ENCODE data around the gene NAP1L5. TPM values are rescaled to one million over a fixed set of nuclear protein-coding genes. Genes with fewer than 3 reads are reported as not detected.

NAP1L5 gene
- 10 to 100 TPM; 13.8 to 17.8 (median 15.3) TPM for polyA plus RNA-seq (ENCODE audit: insufficient read length in 3 of 3)

DNA sequence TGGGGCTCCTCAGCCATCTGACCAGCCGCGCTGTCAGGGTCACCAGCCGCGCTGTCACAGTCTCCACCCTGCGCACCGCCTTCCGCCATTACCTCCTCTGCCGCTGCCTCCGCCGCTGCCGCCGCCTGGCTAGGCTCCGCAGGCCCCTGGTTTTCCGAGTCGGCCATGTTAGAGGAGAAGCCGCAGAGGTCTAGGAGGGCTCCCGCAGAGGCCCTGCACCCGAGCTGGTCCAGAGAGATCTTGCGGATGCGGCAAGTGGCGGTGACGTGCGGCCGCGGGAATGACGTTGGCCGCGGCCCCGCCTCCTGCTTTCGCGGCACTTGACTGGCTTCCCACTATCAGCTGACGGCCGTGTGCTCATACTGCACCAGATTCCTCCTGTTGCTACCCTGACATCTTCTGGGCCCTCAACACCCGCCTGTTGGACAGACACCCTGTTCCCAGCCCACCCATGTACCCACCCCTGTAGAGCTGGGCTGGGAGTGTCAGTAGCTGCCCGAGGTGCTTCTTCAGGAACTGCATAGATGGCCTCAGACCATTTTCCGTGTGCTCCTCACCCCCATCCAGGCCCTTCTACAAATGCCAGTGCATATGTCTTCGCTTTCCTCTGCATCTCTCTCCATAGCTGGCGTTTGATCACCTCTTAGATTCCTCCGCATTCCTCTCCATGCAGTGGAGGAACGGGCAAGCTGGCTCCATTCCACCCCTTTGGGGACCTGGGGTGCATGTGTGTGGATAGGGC lies at the start of gene NAP1L5:
NAP1L5 (minus strand) TSS at position 242 of the 742 bp plus-strand sequence; CDS start at position 167, 75 bp downstream.
- no peak for DNase-seq (ENCODE audit: low read depth in 3 of 3, low spot score in 2 of 3)

DNA sequence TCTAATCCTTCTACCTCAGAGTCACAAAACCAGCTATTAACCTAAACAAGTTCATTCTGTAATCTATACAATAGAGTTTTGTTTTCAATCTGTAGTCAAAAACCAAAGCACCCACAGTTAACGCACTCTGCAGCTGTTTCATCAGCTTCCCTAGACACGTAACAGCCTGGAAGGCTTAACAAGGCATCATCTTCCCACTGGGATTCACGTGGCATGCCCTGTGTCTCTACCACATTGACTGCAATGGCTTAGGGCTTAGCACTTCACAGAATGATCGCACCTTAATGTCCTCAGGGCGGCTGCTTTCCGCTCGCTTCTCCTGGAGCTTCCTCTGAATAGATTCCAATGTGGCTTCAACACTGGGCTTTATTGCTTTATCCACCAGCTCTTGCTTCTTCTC lies 49.7 kb upstream of the NAP1L5 start:
- DNase-seq (ENCODE audit: low read depth in 3 of 3, low spot score in 2 of 3): no peak

DNA sequence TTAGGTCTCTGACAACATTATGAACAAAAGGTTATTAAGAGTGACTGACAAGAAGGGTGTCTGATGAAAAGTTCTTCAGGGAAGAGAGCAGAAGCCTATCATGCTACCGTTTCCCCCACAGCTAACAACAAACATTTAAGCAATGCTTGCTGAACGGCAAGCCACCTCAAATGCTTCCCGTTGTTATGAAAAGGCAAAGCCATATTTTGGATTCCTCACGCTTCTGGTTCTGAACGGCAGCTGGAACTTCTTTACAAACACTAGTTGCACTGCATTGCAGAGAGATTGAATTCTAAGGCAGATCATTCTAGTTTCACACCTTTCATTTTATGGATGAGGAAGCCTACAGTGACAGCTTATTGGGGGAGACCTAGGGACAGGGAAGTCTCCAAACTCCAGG lies 48.6 kb upstream of the NAP1L5 start:
- no peak for DNase-seq (ENCODE audit: low read depth in 3 of 3, low spot score in 2 of 3)

DNA sequence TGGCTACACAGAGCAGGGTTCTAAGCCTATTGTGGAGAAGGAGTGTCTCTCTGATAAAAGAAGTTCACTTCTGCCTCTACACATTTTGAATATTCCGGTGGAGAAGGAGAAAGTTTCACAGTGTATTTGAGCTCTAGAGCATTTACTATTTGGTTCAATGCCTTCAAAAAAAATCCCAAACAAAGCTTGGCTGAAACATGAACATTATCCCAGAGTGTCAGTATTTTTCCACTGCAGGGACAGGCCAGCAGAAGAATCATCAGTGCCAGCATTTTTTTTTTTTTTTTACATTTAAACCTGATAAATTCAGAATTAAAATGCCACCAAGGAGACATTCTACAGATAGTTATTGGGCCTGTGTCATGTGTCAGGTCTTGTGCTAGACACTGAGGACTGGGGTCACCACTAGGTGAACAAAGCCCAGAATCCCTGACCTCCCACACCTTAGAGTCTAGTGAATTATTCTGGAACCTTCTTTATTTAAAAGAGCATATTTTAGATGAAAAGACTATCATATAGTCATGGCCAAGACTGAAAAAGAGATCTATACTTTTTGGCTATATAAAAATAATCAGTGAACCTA lies 48.0 kb upstream of the NAP1L5 start:
- DNase-seq (ENCODE audit: low read depth in 3 of 3, low spot score in 2 of 3): no peak

DNA sequence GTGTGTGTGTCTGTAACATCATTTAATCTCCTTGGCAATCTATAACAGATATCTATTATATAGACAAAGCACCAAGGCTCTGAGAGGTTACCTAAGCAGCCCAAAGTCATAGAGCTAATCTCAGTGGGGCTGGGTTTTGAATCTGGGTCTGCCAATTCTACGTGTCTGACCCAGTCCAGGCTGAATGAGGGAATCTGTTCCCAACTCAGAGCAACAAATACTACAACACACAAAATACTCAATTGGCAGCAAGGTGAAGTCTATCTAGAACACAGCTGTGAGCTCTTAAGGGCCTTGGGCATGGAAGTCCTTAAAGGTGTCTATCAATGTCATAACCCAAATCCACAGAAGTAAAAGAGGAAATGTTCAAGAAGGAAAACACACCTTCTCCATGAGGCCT lies 47.5 kb upstream of the NAP1L5 start:
- DNase-seq (ENCODE audit: low read depth in 3 of 3, low spot score in 2 of 3): no peak

GRCh38 chr4:88744609-88745008 lies 47.0 kb upstream of the NAP1L5 start:
- DNase-seq (ENCODE audit: low read depth in 3 of 3, low spot score in 2 of 3): no peak

DNA sequence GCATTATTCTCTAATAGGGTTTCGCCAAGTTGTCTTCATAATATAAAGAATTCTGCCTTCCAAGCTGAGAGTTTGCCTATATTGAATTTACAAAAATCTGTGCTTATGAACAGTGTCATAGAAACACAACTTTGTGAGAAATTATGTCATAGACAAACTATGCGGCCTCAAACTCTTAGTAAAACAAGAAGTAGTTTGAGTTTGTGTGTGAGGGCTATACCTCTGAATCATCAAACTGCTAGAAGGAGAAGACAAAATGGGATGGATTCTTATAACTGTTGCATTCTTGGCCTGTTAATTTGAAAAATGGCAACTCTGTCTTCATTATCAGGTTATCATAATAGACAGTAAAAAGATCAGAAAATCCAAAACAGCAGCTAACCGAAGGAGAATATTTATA lies 46.1 kb upstream of the NAP1L5 start:
- no peak for DNase-seq (ENCODE audit: low read depth in 3 of 3, low spot score in 2 of 3)

GRCh38 chr4:88742561-88742960 lies 44.9 kb upstream of the NAP1L5 start:
- DNase-seq (ENCODE audit: low read depth in 3 of 3, low spot score in 2 of 3): no peak

GRCh38 chr4:88738180-88738579 lies 40.6 kb upstream of the NAP1L5 start:
- no peak for DNase-seq (ENCODE audit: low read depth in 3 of 3, low spot score in 2 of 3)

GRCh38 chr4:88737307-88737941 lies 39.8 kb upstream of the NAP1L5 start:
- DNase-seq (ENCODE audit: low read depth in 3 of 3, low spot score in 2 of 3): peak; percentile 74 to 85 (median 79)

DNA sequence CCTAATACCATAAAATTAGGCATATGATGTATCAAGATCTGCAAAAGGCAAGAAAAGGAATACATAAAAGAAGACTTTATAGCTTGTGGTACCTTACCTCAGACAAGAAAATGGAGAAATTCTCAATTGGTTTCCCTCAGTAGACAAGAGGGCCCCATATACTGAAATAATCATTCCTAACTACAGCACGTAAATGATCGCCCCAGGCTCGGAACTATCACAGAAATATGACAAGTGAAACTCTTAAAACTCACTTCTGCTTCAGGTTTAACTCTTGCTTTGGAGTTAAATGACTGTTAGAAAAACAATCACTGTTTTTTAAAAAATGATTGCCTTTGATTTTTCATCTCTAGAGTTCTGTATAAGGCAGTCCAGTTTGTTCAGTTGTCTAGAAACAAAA lies 38.6 kb upstream of the NAP1L5 start:
- no peak for DNase-seq (ENCODE audit: low read depth in 3 of 3, low spot score in 2 of 3)

DNA sequence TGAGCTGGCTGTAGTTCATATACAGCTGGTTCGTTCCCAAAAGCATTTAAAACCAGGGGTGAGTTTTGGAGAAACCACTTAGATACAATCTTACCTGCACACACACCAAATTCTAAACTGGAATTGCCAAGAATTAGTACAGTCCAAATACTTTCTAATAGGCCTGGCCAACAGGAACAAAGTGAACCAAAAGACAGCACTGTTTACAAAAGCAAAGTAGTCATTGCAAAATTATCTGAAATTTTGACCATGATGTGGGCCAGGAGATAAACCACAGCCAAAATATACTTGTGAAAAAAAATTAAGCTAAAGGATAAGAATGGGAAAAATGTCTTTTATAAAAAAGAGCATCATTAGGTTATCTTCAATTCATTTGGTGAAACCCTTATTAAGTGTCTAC lies 37.9 kb upstream of the NAP1L5 start:
- no peak for DNase-seq (ENCODE audit: low read depth in 3 of 3, low spot score in 2 of 3)

DNA sequence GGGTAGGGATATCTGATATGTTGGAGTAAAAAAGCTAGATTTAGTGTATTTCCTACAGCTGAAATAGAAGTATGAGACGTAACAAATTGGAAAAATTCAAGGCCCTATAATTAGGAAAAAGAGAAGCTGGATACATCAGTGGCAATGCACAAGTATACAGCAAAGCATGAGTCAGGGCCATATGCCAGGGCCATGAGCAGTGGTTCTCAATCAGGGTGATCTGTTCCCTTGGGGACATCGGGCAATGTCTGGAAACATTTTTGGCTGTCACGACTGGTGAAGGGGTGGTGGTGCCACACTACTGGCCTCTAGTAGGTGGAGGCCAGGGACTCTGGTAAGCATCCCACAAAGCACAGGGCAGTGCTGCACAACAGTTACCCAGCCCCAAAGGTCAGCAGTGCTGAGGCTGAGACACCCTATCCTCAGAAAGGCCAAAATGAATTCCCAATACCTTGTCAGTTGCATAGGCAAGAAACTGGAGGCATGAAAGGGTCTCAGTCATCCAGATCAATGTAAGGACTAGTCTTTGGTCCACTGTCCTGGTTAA lies 36.8 kb upstream of the NAP1L5 start:
- no peak for DNase-seq (ENCODE audit: low read depth in 3 of 3, low spot score in 2 of 3)

DNA sequence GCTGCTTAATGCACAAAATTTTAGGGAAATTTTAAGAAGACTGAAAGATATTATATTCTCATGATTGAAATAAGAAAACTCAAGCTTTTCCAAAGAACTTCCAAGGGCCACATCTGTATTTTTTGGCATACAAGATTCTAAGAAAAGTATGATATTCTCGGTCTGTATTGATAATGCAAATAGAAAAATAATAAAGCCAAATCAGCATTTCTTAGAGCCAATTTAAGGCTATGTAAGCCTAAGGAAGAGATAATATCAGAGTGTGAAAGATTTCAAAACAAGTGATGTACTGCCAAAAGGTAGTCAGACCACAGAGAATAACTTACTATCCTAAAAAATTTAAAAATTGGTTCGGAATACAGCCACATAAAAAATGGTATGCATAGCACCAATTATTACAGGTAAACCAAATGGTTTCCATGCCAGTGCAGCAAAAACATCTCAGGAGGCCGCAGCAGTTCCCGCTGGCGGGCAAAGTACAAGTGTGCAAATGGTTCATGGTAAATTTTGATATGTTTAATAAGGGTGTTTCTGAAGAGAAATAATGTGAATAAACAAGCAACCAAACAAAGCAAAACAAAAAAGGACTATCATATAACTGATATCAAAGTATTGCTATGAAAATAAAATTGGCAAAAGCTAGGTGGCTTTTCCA lies 35.2 kb upstream of the NAP1L5 start:
- DNase-seq (ENCODE audit: low read depth in 3 of 3, low spot score in 2 of 3): no peak

GRCh38 chr4:88731381-88731780 lies 33.8 kb upstream of the NAP1L5 start:
- DNase-seq (ENCODE audit: low read depth in 3 of 3, low spot score in 2 of 3): no peak

- no peak for DNase-seq (ENCODE audit: low read depth in 3 of 3, low spot score in 2 of 3)
Measured at GRCh38 chr4:88730811-88731210, 33.2 kb upstream of the NAP1L5 start.

GRCh38 chr4:88729146-88729760 lies 31.6 kb upstream of the NAP1L5 start:
- no peak for DNase-seq (ENCODE audit: low read depth in 3 of 3, low spot score in 2 of 3)

- no peak for DNase-seq (ENCODE audit: low read depth in 3 of 3, low spot score in 2 of 3)
Measured at GRCh38 chr4:88728146-88728545, 30.5 kb upstream of the NAP1L5 start.

DNA sequence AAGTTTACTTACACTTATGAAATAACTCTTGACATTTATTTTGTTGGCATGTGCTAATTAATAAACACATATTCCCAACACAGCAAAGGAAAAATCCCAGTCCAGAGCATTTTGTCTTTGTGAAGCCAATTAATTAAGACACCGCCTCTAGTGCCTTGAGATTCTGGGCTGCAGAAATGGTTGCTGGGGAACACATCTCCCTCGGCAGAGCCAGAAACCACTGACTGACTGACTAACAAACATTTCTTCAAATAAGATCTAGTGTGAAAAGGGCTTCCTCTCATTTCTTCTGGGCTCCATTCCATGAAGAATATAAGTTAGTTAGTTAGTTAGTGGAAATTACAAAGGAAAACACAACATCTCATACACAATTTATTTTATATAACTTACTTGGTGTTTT lies 28.4 kb upstream of the NAP1L5 start:
- DNase-seq (ENCODE audit: low read depth in 3 of 3, low spot score in 2 of 3): no peak

GRCh38 chr4:88725143-88725542 lies 27.5 kb upstream of the NAP1L5 start:
- no peak for DNase-seq (ENCODE audit: low read depth in 3 of 3, low spot score in 2 of 3)

DNA sequence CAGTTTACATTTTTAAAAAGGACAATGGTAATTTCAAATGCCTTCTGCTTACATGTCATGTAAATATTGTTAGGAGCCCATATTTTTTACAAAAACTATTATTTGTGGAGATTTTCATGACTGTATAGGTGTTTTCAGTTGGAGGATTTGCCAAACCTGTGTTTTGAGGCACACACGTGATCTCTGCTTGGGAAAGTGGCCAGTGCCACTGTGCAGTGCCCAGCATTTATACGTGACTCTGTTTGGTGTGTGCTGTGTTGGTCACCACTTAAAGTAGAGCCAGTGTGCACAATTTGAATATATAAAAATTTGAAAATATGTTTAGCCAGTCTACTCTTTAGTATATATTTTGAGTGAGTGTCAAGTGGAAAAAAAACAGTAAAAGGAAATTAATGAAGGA lies 26.8 kb upstream of the NAP1L5 start:
- DNase-seq (ENCODE audit: low read depth in 3 of 3, low spot score in 2 of 3): no peak

Data from right renal cortex interstitium (tissue), 3 donors.